H9 (cell line): ENCODE measurements around the gene KRTCAP2. TPM values are rescaled to one million over a fixed set of nuclear protein-coding genes. Genes with fewer than 3 reads are reported as not detected.
A peak's percentile ranks its signal among the peaks of the same experiment; 100 is the strongest.
"Not testable (repeated sequence)": the region's sequence is repeated elsewhere in the genome, so short reads cannot be mapped to it uniquely, and the experiment has no call there.

Experiments used
- DNase-seq: peaks from one replicate; pipeline ENCODE4 v3.0.0-alpha.2; 2017
- H2AFZ ChIP-seq: one replicate; pipeline ENCODE4 v1.6.1; 2013; ENCODE audit warnings: mild to moderate bottlenecking, low read length, control low read depth, moderate library complexity
- H2AK5ac ChIP-seq: 2 replicates; pipeline ENCODE4 v1.6.1; 2013; ENCODE audit warnings: low read length, control low read depth, mixed read lengths; ENCODE audit not compliant: insufficient read length
- H2BK120ac ChIP-seq: one replicate; pipeline ENCODE4 v1.6.1; 2013; ENCODE audit warnings: low read depth, mild to moderate bottlenecking, low read length, control low read depth, inconsistent platforms; ENCODE audit not compliant: poor library complexity, severe bottlenecking
- H2BK12ac ChIP-seq: 2 replicates; pipeline ENCODE4 v1.6.1; 2013; ENCODE audit warnings: low read length, control low read depth, mixed read lengths, low read depth; ENCODE audit not compliant: insufficient read length
- H2BK15ac ChIP-seq: 2 replicates; pipeline ENCODE4 v1.6.1; 2013; ENCODE audit warnings: low read depth, low read length, control low read depth
- H2BK20ac ChIP-seq: one replicate; pipeline ENCODE4 v1.6.1; 2013; ENCODE audit warnings: low read depth, mild to moderate bottlenecking, low read length, control low read depth, inconsistent platforms; ENCODE audit not compliant: poor library complexity, severe bottlenecking
- H2BK5ac ChIP-seq: 2 replicates; pipeline ENCODE4 v1.6.1; 2013; ENCODE audit warnings: low read length, control low read depth, mixed read lengths; ENCODE audit not compliant: insufficient read length
- H3K14ac ChIP-seq: 2 replicates; pipeline ENCODE4 v1.6.1; 2013; ENCODE audit warnings: low read length, control low read depth; ENCODE audit not compliant: insufficient read depth
- H3K18ac ChIP-seq: 2 replicates; pipeline ENCODE4 v1.6.1; 2013; ENCODE audit warnings: low read depth, mild to moderate bottlenecking, mixed read lengths, low read length, control low read depth; ENCODE audit not compliant: insufficient read length
- H3K23ac ChIP-seq: 2 replicates; pipeline ENCODE4 v1.6.1; 2013; ENCODE audit warnings: low read length, control low read depth, mixed read lengths, low read depth; ENCODE audit not compliant: insufficient read length
- H3K23me2 ChIP-seq: 2 replicates; pipeline ENCODE4 v1.6.1; 2013; ENCODE audit warnings: low read depth, mild to moderate bottlenecking, mixed read lengths, low read length, control low read depth; ENCODE audit not compliant: insufficient read length, poor library complexity, severe bottlenecking
- H3K27ac ChIP-seq: 2 replicates; pipeline ENCODE4 v1.5.1; 2013; ENCODE audit warnings: low read length, control low read depth, mixed read lengths, low read depth; ENCODE audit not compliant: insufficient read length
- H3K27me3 ChIP-seq: 2 replicates; pipeline ENCODE4 v1.6.1; 2013; ENCODE audit warnings: low read length, control low read depth, inconsistent platforms; ENCODE audit not compliant: insufficient read depth
- H3K4ac ChIP-seq: 2 replicates; pipeline ENCODE4 v1.6.1; 2013; ENCODE audit warnings: low read depth, mild to moderate bottlenecking, control low read depth, inconsistent platforms, low read length, moderate library complexity
- H3K4me1 ChIP-seq: 2 replicates; pipeline ENCODE4 v1.6.1; 2013; ENCODE audit warnings: low read length, control low read depth, inconsistent platforms; ENCODE audit not compliant: insufficient read depth
- H3K4me2 ChIP-seq: 2 replicates; pipeline ENCODE4 v1.6.1; 2013; ENCODE audit warnings: low read length, control low read depth, mixed read lengths; ENCODE audit not compliant: insufficient read length, insufficient read depth
- H3K56ac ChIP-seq: 2 replicates; pipeline ENCODE4 v1.6.1; 2013; ENCODE audit warnings: low read depth, mild to moderate bottlenecking, mixed read lengths, low read length, control low read depth; ENCODE audit not compliant: insufficient read length
- H3K79me1 ChIP-seq: 2 replicates; pipeline ENCODE4 v1.6.1; 2013; ENCODE audit warnings: low read depth, mild to moderate bottlenecking, moderate library complexity, low read length, control low read depth, inconsistent platforms; ENCODE audit not compliant: insufficient read depth, poor library complexity, severe bottlenecking
- H3K79me2 ChIP-seq: 2 replicates; pipeline ENCODE4 v1.6.1; 2013; ENCODE audit warnings: low read length, control low read depth, inconsistent platforms; ENCODE audit not compliant: insufficient read depth
- H3K9ac ChIP-seq: 2 replicates; pipeline ENCODE4 v1.6.1; 2013; ENCODE audit warnings: low read length, control low read depth, mixed read lengths; ENCODE audit not compliant: insufficient read length; ENCODE audit errors: extremely low read depth
- H3K9me3 ChIP-seq: one replicate; pipeline ENCODE4 v1.6.1; 2013; ENCODE audit warnings: low read depth, low read length, inconsistent platforms; ENCODE audit not compliant: control insufficient read depth
- H3T11ph ChIP-seq: one replicate; pipeline ENCODE4 v1.6.1; 2013; ENCODE audit warnings: mild to moderate bottlenecking, low read length, control low read depth, inconsistent platforms
- H4K20me1 ChIP-seq: one replicate; pipeline ENCODE4 v1.6.1; 2013; ENCODE audit not compliant: control insufficient read depth, insufficient read length, insufficient read depth
- H4K5ac ChIP-seq: 2 replicates; pipeline ENCODE4 v1.6.1; 2013; ENCODE audit warnings: low read depth, mild to moderate bottlenecking, mixed read lengths, low read length, control low read depth; ENCODE audit not compliant: insufficient read length
- H4K8ac ChIP-seq: replicated peaks from 2 replicates; pipeline ENCODE4 v1.6.1; 2013; ENCODE audit warnings: low read length, control low read depth, mixed read lengths, low read depth; ENCODE audit not compliant: insufficient read length
- H4K91ac ChIP-seq: 2 replicates; pipeline ENCODE4 v1.6.1; 2013; ENCODE audit warnings: low read depth, mild to moderate bottlenecking, moderate library complexity, mixed read lengths, low read length, control low read depth; ENCODE audit not compliant: insufficient read length
- H3K27ac Mint-ChIP-seq, 3 experiments: 2 replicates in 2 of 3; 3 replicates in 1 of 3; pipeline ENCODE4 v1.8.0; 2020 to 2021; ENCODE audit warnings: mixed read lengths in 3 of 3, mild to moderate bottlenecking in 1 of 3, moderate library complexity in 1 of 3
- H3K27me3 Mint-ChIP-seq: 2 replicates; pipeline ENCODE4 v1.8.0; 2021; ENCODE audit warnings: low read depth, mild to moderate bottlenecking, moderate library complexity, mixed read lengths
- H3K36me3 Mint-ChIP-seq, 3 experiments: 2 replicates in 2 of 3; 3 replicates in 1 of 3; pipeline ENCODE4 v1.8.0; 2020 to 2021; ENCODE audit warnings: low read depth in 3 of 3, mixed read lengths in 3 of 3; ENCODE audit not compliant: insufficient read depth in 1 of 3
- H3K4me1 Mint-ChIP-seq, 2 experiments: 2 replicates each; pipeline ENCODE4 v1.8.0; 2020; ENCODE audit warnings: mixed read lengths in 2 of 2
- H3K4me3 Mint-ChIP-seq, 2 experiments: 2 replicates in 1 of 2; 3 replicates in 1 of 2; pipeline ENCODE4 v1.8.0; 2020 to 2021; ENCODE audit warnings: mild to moderate bottlenecking in 2 of 2, mixed read lengths in 2 of 2, moderate library complexity in 1 of 2
- H3K9me3 Mint-ChIP-seq, 2 experiments: 2 replicates in 1 of 2; 3 replicates in 1 of 2; pipeline ENCODE4 v1.8.0; 2020; ENCODE audit warnings: mild to moderate bottlenecking in 2 of 2, mixed read lengths in 2 of 2, moderate library complexity in 1 of 2
- WGBS: extraction: QIAGEN DNeasy Blood & Tissue Kit; methylation state at CpG from one replicate; pipeline ENCODE4 v1.1.7; 2013; ENCODE audit warnings: missing lambda C conversion rate, low lambda C conversion rate, mixed read lengths; ENCODE audit not compliant: insufficient read length; ENCODE audit errors: extremely low coverage; 5-methylcytosine and 5-hydroxymethylcytosine counted together
- total RNA-seq: library from RNA; stranded (reverse); gene quantifications from 2 replicates; pipeline ENCODE4 v1.2.1, GENCODE V29; 2021
- TF ChIP-seq, protein P1 (sequence below): fragments of 200-600 bp; sonication (generic); conservative IDR thresholded peaks from 3 replicates; pipeline ENCODE4 v1.8.0; 2021; ENCODE audit warnings: antibody characterized with exemption, mild to moderate bottlenecking

The KRTCAP2 gene
- total RNA-seq, 1 experiment from 2014 or later = 149 TPM

DNA sequence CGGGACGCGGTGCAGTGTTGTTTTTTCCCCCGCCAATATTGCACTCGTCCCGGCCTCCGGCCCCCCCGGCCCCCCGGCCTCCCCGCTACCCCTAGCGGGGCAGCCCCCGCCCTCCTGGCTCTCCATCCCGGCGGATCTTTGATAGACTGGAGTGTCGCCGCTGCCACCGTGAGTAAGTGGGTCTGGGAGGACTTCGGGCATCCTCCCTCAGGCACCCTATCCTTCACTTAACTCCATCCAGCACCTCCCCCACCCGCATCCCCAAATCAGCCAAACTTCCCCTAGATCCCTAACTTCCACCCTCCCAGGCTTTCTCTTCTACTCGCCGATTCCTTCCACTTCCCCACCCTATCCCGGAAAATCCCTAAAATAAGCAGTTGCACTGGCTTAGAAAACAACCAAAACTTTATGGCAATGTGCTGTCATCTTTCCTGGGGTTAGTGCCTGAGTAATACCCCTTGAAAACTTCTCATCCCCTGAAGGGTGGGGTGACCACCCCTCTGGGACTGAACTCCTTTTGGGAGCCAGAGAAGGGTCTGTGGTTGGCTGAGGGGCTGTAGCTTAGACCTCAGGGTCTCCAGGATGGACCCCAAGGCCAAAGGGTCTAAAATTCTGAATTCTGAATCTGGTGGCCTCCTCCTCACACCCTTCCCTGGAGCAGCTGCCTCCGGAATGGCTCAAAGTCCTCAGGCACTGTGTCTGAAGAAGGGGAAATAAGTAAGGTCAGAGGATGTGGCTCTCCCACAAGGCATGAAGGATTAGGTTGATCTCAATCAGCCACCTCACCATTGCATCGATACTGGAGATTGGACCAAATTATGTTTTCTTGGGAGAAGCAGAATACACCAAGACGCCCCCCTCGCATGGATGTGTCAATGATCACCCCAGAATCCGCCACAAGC, 22.3 kb upstream of the KRTCAP2 start:
- H2BK20ac ChIP-seq = no peak overlapping the region
- peak overlapping the region; percentile 52 for H4K91ac ChIP-seq
- H4K20me1 ChIP-seq = peaks cover 3% of the 10 kb centered on the region
- H2AK5ac ChIP-seq = no peak overlapping the region
- H3K27me3 Mint-ChIP-seq = peaks cover 3% of the 10 kb centered on the region
- peaks cover 28% of the 10 kb centered on the region for H3K23me2 ChIP-seq
- no peaks in the 10 kb centered on the region for H3K9me3 ChIP-seq
- peaks cover 47 to 51% (median 48%) of the 10 kb centered on the region in 3 experiments for H3K36me3 Mint-ChIP-seq
- peak overlapping the region; percentile 4; the same call in 1 of the 2 replicates for H3K4ac ChIP-seq
- no peak overlapping the region for H4K5ac ChIP-seq
- H3K18ac ChIP-seq = peak overlapping the region; percentile 78
- no peaks in the 10 kb centered on the region for H3K79me1 ChIP-seq
- H4K8ac ChIP-seq = no peak overlapping the region
- H2AFZ ChIP-seq = no peak overlapping the region
- H3K4me1 ChIP-seq = peaks cover 10% of the 10 kb centered on the region
- peak overlapping the region; percentile 8 for H2BK12ac ChIP-seq
- H3K4me1 Mint-ChIP-seq = peaks cover 32 to 47% of the 10 kb centered on the region in 2 experiments
- H3K4me3 Mint-ChIP-seq = peak overlapping the region; percentile 95 to 99
- peak overlapping the region; percentile 93 for H3K9ac ChIP-seq
- H3K27me3 ChIP-seq = no peaks in the 10 kb centered on the region
- H3K27ac Mint-ChIP-seq = peak overlapping the region; percentile 98 to 99 (median 99)
- DNase-seq = no peak
- H3K27ac ChIP-seq = peak overlapping the region; percentile 37
- H2BK15ac ChIP-seq = no peak overlapping the region
- H3K23ac ChIP-seq = no peak overlapping the region
- H2BK120ac ChIP-seq = peak overlapping the region; percentile 74
- no peak overlapping the region for H3T11ph ChIP-seq
- peak overlapping the region; percentile 80; the same call in 1 of the 2 replicates for H3K14ac ChIP-seq
- no CpG with 5 or more reads among the region's 27 CpGs for WGBS
- peaks cover 13% of the 10 kb centered on the region; the same call in 1 of the 2 replicates for H3K79me2 ChIP-seq
- H3K56ac ChIP-seq = peak overlapping the region; percentile 11
- peak overlapping the region; percentile 34 for H2BK5ac ChIP-seq
- H3K9me3 Mint-ChIP-seq = peaks cover 3 to 4% of the 10 kb centered on the region in 2 experiments; a peak in 4 of 5 replicates
- TF ChIP-seq, protein P1, sequence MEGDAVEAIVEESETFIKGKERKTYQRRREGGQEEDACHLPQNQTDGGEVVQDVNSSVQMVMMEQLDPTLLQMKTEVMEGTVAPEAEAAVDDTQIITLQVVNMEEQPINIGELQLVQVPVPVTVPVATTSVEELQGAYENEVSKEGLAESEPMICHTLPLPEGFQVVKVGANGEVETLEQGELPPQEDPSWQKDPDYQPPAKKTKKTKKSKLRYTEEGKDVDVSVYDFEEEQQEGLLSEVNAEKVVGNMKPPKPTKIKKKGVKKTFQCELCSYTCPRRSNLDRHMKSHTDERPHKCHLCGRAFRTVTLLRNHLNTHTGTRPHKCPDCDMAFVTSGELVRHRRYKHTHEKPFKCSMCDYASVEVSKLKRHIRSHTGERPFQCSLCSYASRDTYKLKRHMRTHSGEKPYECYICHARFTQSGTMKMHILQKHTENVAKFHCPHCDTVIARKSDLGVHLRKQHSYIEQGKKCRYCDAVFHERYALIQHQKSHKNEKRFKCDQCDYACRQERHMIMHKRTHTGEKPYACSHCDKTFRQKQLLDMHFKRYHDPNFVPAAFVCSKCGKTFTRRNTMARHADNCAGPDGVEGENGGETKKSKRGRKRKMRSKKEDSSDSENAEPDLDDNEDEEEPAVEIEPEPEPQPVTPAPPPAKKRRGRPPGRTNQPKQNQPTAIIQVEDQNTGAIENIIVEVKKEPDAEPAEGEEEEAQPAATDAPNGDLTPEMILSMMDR = no peak
- peak overlapping the region; percentile 95 for H3K4me2 ChIP-seq

GRCh38 chr1:155193991-155194240, 20.8 kb upstream of the KRTCAP2 start:
- peaks cover 28% of the 10 kb centered on the region for H3K23me2 ChIP-seq
- H3K4me1 Mint-ChIP-seq = peaks cover 32 to 40% of the 10 kb centered on the region in 2 experiments

More at GRCh38 chr1:155193991-155194240, 20.8 kb upstream of the KRTCAP2 start:
- not testable (repeated sequence) for H3K9me3 Mint-ChIP-seq, H2BK5ac ChIP-seq, H2BK120ac ChIP-seq, H3K27me3 Mint-ChIP-seq, H3K4me1 ChIP-seq, H4K20me1 ChIP-seq, H3K79me1 ChIP-seq, H3K23ac ChIP-seq, H3K9me3 ChIP-seq, H2BK12ac ChIP-seq, H3K27me3 ChIP-seq, H3T11ph ChIP-seq, H2AK5ac ChIP-seq, H4K5ac ChIP-seq, H3K56ac ChIP-seq, H3K27ac ChIP-seq, DNase-seq, H2BK20ac ChIP-seq, H2BK15ac ChIP-seq, H2AFZ ChIP-seq
- Histone ChIP-seq H4K91ac (peak overlapping the region; percentile 2), H3K79me2 (peaks cover 13% of the 10 kb centered on the region; the same call in 1 of the 2 replicates), H3K4me2 (peak overlapping the region; percentile 56), H3K18ac (peak overlapping the region; percentile 80), H4K8ac (peak overlapping the region; percentile 10), H3K9ac (peak overlapping the region; percentile 30), H3K14ac (peak overlapping the region; percentile 90; the same call in 1 of the 2 replicates), H3K4ac (peak overlapping the region; percentile 28; the same call in 1 of the 2 replicates)
- WGBS = no CpG with 5 or more reads among the region's 16 CpGs
- Mint-ChIP-seq H3K27ac (peak overlapping the region; percentile 95 to 99 (median 99)), H3K4me3 (peak overlapping the region; percentile 95 to 99), H3K36me3 (peaks cover 34 to 36% (median 35%) of the 10 kb centered on the region in 3 experiments)
